ENCODE measurements around the gene CASP2. TPM values are rescaled to one million over a fixed set of nuclear protein-coding genes. Genes with fewer than 3 reads are reported as not detected.

CASP2 gene
- total and polyA plus RNA-seq, 10 of the 15 experiments (the other 5 are each of a cell fraction or from before 2014, with no cell fraction given) = 12.1 to 60.4 (median 26.2) TPM

DNA sequence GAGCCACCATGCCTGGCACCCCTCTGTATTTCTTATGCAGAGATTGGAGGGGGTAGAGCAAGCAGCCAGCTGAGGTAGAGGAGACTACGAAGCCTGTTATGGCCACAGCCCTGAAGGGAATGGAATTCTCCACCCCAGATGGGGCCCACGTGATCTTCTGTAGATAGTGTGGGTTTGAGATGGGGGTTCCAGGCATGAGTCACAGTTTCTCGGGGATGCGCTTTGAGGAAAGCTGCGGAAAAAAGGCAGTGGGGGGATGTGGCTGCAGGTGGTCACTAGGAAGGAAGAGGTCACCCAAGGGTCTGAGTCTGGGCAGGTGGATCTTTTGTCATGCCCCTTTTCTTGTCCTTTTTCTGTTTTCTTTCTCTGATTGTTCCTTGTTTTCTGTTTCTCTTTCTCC lies 62.9 kb downstream of the CASP2 start:
- no peak overlapping the region for H3K4me2 ChIP-seq (ENCODE audit: control insufficient read depth, insufficient read depth)
- in situ Hi-C loops (cut with MboI) = no loop called here
- TF ChIP-seq CREM (IDR thresholded peaks at IDR 0.05; ENCODE audit: low read depth) = no peak
- no peak for TF ChIP-seq SREBF2 (IDR thresholded peaks at IDR 0.05; ENCODE audit: low read length)
- TF ChIP-seq, protein P1, sequence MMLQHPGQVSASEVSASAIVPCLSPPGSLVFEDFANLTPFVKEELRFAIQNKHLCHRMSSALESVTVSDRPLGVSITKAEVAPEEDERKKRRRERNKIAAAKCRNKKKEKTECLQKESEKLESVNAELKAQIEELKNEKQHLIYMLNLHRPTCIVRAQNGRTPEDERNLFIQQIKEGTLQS (IDR thresholded peaks at IDR 0.05; ENCODE audit: borderline replicate concordance, extremely low read depth, low read depth, low read length) = no peak
- no peak for TF ChIP-seq WRNIP1 (IDR thresholded peaks at IDR 0.05; ENCODE audit: borderline replicate concordance, low read depth, low read length)
- no peak for TF ChIP-seq NFIC (IDR thresholded peaks at IDR 0.05; ENCODE audit: low read depth, low read length)
- TF ChIP-seq CBX5 (IDR thresholded peaks at IDR 0.05; ENCODE audit: low read depth) = no peak
- TF ChIP-seq EGR1 (IDR thresholded peaks at IDR 0.05; ENCODE audit: borderline replicate concordance in 1 of 2, low read depth in 2 of 2, low read length in 2 of 2) = no peak
- no peak for TF ChIP-seq SPI1 (IDR thresholded peaks at IDR 0.05; ENCODE audit: borderline replicate concordance, insufficient read depth, low read depth, low read length)
- no peak for TF ChIP-seq FOXK2 (IDR thresholded peaks at IDR 0.05)
- no peak for TF ChIP-seq JUNB (IDR thresholded peaks at IDR 0.05)
- no peak for TF ChIP-seq STAT1 (conservative IDR thresholded peaks at IDR 0.05)
- TF ChIP-seq, protein P2, sequence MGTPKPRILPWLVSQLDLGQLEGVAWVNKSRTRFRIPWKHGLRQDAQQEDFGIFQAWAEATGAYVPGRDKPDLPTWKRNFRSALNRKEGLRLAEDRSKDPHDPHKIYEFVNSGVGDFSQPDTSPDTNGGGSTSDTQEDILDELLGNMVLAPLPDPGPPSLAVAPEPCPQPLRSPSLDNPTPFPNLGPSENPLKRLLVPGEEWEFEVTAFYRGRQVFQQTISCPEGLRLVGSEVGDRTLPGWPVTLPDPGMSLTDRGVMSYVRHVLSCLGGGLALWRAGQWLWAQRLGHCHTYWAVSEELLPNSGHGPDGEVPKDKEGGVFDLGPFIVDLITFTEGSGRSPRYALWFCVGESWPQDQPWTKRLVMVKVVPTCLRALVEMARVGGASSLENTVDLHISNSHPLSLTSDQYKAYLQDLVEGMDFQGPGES (IDR thresholded peaks at IDR 0.05) = no peak
- TF ChIP-seq, protein P3, sequence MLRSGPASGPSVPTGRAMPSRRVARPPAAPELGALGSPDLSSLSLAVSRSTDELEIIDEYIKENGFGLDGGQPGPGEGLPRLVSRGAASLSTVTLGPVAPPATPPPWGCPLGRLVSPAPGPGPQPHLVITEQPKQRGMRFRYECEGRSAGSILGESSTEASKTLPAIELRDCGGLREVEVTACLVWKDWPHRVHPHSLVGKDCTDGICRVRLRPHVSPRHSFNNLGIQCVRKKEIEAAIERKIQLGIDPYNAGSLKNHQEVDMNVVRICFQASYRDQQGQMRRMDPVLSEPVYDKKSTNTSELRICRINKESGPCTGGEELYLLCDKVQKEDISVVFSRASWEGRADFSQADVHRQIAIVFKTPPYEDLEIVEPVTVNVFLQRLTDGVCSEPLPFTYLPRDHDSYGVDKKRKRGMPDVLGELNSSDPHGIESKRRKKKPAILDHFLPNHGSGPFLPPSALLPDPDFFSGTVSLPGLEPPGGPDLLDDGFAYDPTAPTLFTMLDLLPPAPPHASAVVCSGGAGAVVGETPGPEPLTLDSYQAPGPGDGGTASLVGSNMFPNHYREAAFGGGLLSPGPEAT (IDR thresholded peaks at IDR 0.05; ENCODE audit: low read depth) = no peak
- no TSS peak for BruUV-seq (replicated peaks)
- FAIRE-seq (no peak), DNase-seq (ENCODE audit: low read depth, low spot score) (no peak), ATAC-seq (no peak)
- ChIA-PET SMC1A (ENCODE audit: uncharacterized antibody, unreplicated experiment) (no interaction called here), CTCF (no interaction called here), POLR2A (no interaction called here), RAD21 (ENCODE audit: unreplicated experiment) (no interaction called here)
- H2AFZ ChIP-seq (ENCODE audit: control insufficient read depth, low read depth, low read length) = no peak overlapping the region
- no peaks in the 10 kb centered on the region for H3K36me3 ChIP-seq (ENCODE audit: control insufficient read depth in 2 of 2, insufficient read depth in 2 of 2, low read length in 1 of 2)
- H3K9ac ChIP-seq (ENCODE audit: control insufficient read depth, insufficient read depth, low read length) = no peak overlapping the region
- peaks cover 3% of the 10 kb centered on the region in 2 experiments; a peak in 3 of 4 replicates for H3K27me3 ChIP-seq (replicated peaks in 1 of 2; ENCODE audit: control insufficient read depth in 2 of 2, insufficient read depth in 2 of 2, low read length in 1 of 2)
- H3K9me3 ChIP-seq (replicated peaks; ENCODE audit: control insufficient read depth, insufficient read depth, low read length) = no peaks in the 10 kb centered on the region
- WGBS (ENCODE audit: insufficient coverage, insufficient replicate concordance, low lambda C conversion rate, missing lambda C conversion rate) = 63% methylated on average over 5 of the region's 5 CpGs
- H3K27ac ChIP-seq (ENCODE audit: control insufficient read depth, insufficient read depth) = no peak overlapping the region
- H4K20me1 ChIP-seq (ENCODE audit: control insufficient read depth, insufficient read depth) = no peaks in the 10 kb centered on the region
- no peak overlapping the region for H3K4me3 ChIP-seq
- intact Hi-C loops (cut with micrococcal nuclease; ENCODE audit: unreplicated experiment) = no loop called here
- no peaks in the 10 kb centered on the region for H3K79me2 ChIP-seq (ENCODE audit: control insufficient read depth, insufficient read depth, low read length)
- H3K4me1 ChIP-seq (ENCODE audit: control insufficient read depth, insufficient read depth, low read length) = no peaks in the 10 kb centered on the region
